Measurements from ENCODE around the gene DLG2.

The DLG2 gene

DNA sequence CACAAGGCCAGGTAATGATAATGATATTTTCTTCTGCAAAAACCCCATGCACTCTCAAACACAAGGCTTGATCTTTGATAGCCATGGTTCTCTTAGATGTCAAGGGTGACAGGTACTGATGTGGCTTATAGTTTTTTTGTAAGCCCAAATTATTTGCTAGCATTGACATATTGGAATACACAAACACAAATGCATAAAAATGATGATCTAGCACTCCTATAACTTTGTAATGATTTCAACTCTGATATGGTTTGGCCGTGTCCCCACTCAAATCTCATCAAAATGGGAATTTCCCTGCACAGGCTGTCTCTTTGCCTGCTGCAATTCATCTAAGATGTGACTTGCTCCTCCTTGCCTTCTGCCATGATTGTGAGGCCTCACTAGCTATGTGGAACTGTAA is 1768.5 kb downstream of the DLG2 start:
- no peak for DNase-seq (ENCODE audit: low read depth in 2 of 2)

DNA sequence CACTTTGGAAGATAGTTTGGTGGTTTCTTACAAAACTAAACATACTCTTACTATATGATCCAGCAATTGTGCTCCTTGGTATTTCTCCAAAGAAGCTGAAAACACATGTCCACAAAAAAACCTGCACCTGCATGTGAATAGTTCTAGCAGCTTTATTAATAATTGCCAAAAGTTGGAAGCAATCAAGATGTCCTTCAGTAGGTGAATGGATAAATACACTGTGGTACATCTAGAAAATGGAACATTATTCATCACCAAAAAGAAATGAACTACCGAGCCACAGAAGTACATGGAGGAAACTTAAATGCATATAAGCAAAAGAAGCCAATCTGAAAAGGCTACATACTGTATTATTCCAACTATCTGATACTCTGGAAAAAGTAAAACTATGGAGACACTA is 1771.9 kb downstream of the DLG2 start:
- DNase-seq (ENCODE audit: low read depth in 2 of 2) = no peak

DNA sequence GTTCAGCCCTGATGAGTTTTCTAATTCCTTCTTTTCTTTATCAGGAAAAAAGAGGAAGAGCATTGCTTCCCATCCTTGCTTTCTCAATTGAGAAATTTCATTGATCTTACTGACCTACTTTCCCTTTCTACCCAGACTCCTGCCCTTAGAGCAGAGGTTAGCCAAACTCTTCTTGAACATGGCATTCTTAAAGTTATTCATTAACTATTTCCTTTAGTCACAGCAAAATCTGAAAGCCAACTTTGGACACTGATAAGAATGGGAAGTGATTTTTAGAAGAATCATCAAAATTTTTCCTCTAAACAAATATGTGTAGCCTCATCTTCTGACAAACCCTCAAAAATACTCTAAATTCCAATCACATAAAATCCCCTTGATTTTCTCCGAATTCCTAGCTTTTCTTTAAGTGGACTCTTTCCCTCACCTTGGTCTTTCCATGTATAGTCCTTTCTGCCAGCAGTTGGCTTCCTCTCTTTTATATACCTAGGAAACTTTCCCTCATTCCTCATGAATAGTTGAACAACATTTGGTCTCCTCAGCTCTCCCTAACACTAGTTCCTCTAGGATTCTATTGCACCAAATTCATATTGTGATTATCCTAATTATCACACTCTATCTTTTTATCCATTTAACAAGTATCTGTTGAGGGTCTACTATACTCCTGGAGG is 1774.2 kb downstream of the DLG2 start:
- DNase-seq (ENCODE audit: low read depth in 2 of 2) = no peak

DNA sequence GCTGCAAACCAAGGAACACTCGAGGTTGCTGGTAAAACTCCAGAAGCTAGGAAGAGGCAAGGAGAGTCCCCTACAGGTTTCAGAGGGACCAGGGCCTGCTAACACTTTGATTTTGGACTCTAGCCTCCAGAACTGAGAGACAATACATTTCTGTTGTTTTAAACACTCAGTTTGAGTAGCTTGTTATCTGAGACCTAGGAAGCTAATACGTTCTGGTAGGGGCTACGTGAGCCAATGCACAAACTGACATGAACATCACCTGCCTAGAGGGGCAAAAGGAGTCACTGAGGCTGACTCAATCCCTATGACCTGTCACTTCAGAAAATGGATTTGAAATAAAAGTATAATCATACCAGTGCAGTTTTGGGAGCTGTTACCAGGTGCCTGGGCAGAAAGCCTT is 1775.1 kb downstream of the DLG2 start:
- no peak for DNase-seq (ENCODE audit: low read depth in 2 of 2)

DNA sequence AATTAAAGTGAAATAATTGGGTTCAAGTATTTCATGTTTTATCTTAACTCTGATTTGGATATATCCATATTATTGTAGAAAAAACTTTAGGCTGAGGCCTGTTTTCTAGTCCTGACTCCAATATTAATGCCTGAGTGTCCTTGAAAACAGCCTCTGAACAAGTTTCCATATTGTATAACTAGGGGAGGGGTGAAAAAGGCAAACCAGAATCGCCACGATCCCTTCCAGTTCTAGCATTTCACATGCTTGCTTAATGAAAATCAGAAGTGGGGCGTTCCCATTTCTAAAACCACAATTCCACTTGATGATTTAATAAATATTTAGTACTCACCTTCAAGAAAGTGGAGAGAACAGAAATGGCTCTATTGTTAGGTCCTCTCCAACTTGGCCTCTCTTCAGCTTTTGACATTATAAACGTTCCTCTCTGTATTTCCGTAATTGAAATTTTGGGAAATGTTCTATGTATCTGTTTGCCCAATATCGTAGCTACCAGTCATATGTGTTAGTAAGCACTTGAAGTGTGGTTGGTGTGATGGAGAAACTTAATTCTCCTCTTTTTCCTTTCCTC is 1779.6 kb downstream of the DLG2 start:
- DNase-seq (ENCODE audit: low read depth in 2 of 2) = no peak

DNA sequence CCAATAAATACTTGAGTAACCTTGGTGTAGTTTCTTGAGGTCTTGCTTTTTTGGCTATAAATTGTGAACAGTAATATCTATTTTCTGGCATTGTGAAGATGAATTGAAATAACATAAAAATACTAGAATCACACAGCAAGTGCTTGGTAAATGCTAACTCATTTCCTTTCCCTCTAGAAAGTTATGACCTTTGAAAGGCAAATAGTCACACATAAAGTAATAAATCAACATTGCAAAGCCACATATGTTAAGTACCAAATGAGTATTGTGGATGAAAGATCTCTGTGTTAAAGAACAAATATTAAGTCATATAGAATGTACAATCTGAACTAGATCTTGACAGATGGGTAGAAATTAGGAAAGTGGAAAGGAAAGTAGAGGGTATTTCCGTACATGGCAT is 1781.3 kb downstream of the DLG2 start:
- DNase-seq (ENCODE audit: low read depth in 2 of 2) = no peak

DNA sequence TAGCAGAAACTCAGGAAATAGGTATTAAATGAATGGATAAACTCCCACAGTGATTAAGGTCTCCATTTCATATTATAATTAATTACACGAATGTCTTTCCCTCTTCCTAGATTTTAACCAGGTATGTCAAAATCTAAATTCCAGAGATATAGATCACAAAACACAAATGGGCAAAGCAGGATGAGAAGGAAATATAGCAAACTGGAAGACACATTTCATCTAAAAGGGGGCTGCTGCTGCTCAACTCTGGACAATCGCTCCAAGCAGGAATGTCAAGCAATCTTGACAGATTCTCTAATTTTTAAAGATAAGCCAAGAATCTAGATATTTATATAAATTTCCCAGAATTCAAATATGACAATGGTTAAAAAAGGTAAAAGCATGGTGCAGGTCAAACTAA is 1786.8 kb downstream of the DLG2 start:
- no peak for DNase-seq (ENCODE audit: low read depth in 2 of 2)

DNA sequence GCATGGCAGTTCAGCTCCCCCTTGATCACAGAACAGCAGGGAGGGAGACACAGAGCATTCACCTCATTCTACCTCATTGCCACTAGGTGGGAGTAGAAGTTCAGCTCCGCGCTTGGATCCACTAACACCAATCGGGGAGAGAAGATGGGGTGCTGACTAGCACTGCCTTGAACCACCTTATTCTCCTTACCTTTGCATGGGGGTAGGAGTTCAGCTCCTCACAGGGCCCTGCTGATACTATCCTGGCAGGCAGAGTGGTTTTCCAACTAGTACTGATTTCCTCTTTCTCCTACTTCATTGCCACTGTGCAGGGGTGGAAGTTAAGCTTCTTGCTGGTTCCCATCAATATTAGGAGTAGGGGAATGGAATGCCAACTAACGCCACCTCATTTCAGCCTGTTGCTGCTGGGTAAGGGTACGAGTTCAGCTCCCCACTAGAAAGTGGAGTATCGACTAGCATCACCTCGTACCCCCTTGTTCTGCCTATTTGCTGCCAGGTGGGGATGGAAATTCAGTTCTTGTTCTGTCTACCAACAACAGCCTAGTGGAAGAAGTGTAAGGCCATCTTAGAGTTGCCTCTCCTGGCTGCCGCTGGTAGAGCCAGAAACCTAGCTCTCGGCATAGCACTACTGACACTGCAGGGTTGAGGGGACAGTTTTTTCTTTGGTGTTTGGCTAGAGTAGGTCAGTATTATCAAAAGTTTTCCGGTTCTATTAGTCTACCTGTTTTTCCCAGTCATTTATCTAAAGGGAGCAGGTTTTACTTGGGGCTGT is 1790.1 kb downstream of the DLG2 start:
- DNase-seq (ENCODE audit: low read depth in 2 of 2) = no peak

DNA sequence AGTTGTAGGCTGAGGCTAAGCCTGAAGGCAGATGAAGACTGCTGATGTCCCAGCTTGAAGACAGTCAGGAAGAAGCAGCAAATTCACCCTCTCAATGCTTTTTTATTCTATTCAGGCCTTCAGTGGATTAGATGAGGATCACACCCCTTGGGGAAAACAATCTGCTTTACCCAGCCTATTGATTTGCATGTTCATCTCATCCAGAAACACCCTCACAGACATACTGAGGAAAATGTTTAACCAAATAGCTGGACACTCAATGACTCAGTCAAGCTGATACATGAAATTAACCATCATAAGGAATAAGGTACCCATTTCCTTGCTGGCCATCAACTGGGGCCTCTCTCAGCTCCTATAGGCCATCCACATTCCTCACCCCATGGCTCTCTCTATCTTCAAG is 1791.1 kb downstream of the DLG2 start:
- DNase-seq (ENCODE audit: low read depth in 2 of 2) = no peak

DNA sequence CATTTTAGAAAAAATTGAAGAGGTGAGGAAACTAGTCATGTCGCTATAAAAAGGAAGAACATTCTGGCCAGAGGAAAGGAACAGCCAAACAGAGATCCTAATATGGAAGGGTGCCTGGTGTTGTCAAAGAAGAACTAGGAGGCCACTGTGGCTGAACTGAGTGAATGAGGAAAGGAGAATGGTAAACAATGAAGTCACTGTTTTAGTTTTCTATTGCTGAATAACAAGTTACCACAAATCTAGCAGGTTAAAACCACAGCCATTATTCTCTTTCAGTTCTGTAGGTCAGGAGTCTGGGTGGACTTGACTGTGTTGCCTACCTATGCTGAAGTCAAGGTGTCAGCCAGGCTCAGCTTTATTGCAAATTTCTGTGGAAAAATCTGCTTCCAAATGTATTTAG is 1791.7 kb downstream of the DLG2 start:
- no peak for DNase-seq (ENCODE audit: low read depth in 2 of 2)

DNA sequence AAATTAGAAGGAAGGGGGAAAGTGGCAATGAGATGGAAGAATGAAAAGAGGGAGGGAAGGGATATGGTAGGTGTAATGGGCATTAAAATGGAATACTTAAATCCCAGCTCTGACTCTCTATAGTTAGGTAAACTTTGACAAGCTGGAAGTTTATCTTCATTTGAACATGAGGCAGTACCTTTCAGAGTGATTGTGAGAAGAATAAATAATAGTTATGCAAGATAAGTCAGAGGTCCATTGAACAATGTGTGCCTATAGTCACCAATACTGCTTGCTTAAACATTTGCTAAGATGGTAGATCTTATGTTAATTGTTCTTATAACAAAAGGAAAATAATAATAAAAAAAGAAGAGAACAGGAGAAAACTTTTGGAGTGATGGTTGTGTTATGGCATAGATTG is 1795.2 kb downstream of the DLG2 start:
- DNase-seq (ENCODE audit: low read depth in 2 of 2) = no peak

DNA sequence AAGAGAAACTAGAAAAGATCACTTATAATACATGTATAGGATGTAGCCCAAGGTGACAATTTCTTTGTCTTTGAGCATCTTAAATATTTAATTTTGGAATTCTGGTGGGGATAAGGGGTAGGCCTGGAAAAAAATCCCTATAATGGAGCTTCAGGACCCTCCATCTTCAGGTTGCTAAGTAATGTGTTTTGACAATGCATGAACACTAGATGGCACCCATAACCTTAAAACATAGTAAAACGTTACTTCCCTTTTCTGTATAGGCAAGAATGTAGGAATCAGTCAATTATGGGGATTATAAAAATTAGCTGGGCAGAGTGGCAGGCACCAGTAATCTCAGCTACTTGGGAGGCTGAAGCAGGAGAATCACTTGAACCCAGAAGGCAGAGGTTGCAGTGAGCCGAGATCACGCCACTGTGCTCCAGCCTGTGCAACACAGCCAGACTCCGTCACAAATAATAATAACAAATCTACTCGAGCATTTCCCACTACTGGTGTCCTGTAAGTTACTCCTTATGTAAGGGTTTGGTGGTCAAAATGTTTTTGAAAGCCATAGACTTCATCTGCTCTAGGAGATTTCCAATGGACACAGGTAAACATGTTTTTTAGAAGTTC is 1799.1 kb downstream of the DLG2 start:
- DNase-seq (ENCODE audit: low read depth in 2 of 2) = no peak

DNA sequence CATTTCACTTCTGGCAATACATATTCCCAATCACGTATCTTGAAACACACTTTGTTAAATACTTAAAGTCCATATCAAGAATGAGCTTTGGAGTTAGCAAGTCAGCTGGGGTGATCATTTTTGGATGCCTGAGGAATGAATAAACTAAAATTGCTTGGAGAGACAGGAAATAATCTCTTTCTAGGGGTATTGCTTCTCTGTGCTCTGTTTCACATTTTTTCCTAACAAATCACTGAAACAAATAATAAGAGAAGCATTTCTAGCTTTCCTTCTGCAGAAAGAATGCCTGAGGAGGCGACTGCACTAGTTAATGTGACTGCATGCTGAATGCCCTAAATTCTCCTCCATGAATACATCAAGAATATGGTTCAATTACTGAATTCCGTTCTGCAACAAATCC is 1799.6 kb downstream of the DLG2 start:
- DNase-seq (ENCODE audit: low read depth in 2 of 2) = no peak

DNA sequence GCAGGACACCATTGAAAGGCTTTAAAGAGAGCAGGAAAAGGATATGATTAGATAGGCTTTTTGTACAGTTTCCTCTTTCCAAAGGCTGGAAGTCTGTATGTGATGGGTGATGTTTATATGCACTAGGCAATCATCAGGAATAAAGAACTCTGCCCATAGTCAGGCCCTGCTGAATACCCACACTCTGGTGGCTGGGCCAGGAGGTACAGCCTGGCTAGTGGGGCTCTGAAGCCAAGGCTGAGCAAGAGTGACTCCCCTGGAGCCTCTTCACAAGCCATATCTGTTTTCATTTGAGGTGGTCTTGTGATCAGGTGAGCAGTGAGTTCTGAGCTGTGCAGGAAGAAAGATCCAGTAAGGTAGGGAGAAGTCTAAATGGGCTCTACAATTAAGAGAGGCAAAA is 1801.1 kb downstream of the DLG2 start:
- no peak for DNase-seq (ENCODE audit: low read depth in 2 of 2)

DNA sequence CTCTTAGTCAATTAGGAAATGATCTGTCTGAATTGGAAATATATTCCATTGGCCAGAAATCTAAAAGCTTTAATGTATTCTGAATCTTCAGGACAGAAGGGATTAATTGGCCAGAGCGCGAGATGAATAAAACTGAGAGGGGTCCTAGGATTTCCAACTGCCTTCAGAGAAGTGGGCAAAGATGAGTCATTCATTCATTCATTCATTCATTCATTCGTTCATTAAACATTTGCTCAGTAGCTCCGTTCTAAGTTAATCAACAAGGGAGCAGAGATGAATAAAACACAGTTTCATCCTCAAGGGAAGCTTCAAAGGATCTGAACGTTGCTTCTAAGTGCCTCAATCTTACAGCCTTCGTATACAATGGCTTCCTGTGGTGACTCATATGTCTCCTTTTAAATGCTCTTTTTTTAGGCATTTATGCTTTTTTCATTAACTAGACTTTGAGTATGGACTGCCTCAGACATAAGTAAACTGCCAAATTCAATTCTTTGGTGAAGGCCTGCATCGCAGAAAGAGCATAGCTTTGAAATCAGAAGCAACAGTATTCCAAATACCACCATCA is 1803.6 kb downstream of the DLG2 start:
- DNase-seq (ENCODE audit: low read depth in 2 of 2) = no peak

DNA sequence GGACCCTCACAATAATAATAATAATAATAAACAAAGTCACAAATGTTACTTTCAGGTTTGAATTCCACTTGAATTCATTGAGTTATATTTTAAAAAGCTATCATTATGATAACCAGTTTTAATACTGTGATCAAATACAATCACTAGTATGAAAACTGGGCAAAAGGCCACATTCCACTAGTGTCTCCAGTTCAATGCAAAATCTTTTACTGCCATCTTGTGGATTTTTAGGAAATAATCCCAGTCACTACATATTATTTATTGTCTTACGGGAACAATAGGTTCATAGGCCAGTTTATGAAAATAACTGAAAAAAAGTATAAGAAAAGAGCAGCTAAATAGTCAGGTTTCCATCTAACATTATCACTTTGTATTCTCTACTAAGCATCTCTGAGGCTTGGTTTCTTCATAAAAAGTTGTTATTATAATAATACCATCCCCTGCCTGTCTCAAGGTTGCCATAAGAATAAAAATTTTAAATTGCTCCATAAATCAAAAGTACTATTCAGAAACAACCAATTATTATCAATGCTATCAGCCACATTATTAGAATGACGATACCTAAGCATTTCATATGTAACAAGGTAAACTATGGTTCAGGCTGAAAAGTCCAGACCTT is 1807.1 kb downstream of the DLG2 start:
- no peak for DNase-seq (ENCODE audit: low read depth in 2 of 2)

DNA sequence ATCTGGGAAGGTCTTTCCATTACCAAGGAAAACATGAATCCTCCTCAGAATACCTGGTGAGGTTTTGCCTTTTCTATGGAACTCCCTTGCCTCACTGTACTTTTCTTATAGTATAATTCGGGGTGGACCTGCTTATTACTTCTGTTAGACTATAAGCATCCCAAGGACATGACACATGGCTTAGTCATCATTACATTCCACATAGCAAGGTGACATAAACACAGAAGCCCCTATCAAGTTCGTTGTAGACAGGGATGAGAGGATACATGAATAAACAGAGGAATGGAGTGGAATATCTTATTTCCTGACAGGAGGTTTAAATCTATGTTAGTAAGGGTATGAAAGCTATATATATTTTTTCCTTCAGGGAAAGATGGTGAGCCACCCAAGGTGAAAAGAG is 1808.8 kb downstream of the DLG2 start:
- no peak for DNase-seq (ENCODE audit: low read depth in 2 of 2)

DNA sequence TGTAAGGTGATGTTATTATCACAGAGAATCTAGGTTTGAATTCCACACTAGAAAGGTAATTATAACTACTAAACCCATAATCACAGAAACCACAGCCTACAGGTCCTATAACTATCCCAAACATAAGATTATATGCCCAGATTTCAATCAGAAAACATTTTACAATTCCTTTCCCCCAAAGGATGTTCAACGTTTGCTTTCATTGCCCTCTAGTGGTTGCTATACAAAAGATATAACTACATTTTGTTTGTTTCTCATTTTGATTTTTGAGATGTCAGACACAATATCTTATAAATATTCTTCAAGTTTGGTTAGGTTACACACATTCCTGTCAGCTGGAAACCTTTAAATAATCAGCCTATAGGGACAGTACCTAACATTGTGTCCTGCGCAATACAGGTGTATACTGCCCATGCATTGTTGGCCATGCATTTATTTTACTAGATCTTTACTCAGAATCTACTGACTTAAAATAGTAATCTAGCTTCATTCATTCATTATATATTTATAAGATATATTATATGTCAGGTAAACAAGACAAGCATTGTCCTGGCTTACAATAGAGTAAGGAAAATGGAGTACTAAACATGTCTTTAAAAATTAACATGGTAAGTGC is 1810.5 kb downstream of the DLG2 start:
- DNase-seq (ENCODE audit: low read depth in 2 of 2) = no peak

DNA sequence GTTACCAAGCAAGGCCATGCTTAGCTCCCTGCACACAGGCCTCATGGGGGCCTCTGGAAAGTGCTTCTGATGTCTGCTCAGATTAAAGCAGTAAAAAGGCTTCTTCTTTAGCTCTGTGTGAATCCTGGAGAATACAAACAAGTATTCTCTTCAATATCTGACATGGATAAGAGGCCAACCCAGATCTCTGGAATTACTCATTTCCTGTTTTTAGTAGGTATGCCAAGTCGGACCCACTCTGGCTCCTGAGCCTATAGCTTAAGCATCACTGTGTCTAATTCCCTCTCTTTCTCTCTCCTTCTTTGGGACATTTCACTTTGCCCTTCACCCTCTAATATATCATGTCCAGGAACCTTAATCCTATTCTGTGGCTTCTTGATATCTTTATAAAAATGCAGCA is 1811.4 kb downstream of the DLG2 start:
- no peak for DNase-seq (ENCODE audit: low read depth in 2 of 2)

DNA sequence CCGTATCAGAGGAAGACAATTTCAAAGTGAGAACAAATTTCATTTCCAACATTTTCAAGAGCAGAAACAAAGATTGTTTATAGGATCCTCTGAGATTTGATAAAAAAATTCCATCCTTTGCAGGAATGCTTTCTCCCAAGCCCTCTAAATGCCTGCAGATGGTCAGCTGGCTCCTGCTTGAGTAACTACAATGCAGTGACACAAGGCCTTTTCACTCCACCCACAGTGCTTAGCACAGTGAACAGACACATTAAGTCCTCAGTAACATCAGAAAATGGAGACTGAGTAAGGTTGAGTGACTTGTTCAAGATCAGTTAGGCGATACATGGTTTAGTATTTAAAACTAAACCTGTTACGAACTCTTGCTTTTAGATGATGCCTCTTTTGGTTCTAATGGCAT is 1813.8 kb downstream of the DLG2 start:
- DNase-seq (ENCODE audit: low read depth in 2 of 2) = no peak

DNA sequence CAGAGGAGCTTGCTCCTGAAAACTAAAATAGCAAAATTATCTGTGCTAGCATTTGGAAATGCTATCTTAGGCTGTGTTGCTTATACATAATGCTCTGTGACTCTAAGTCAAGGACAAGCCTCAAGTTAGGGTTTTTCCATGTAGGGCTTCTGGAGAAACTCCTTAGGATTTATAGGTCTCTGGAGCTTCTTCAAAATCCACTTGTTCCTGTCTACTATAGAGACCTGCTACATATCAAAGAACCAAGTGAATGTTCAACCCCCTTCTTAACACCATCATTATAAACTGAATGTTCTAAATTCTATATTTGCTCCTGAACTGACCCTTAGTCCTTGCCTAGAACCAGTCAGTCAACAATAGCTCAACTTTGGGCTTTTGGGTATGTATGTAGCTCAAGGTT is 1817.9 kb downstream of the DLG2 start:
- DNase-seq (ENCODE audit: low read depth in 2 of 2) = no peak

DNA sequence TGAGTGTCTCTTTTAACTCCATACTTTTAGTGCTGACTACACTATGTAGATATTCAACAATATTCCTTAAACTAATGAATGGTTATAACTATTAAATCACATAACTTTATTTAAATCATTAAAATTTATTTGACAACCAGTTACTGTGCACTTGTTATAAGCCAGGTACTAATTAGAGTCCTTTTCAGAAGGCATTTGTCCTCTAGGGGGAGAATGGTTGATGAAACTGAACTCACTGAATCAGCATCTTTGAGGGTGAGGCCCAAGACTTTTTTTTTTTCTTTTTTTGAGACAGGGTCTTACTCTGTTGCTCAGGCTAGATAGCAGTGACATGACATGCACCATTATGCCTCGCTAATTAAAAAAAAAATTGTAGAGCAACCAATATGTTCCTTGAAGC is 1825.3 kb downstream of the DLG2 start:
- no peak for DNase-seq (ENCODE audit: low read depth in 2 of 2)

Measured in stimulated activated CD4-positive, alpha-beta T cell treated with anti-CD3 and anti-CD28 coated beads, Interleukin-1b, Interleukin-23, amount 100 ng/mL, for 4 hours (primary cell).